Panc1 (cell line): ENCODE results near the gene SERPINF2. TPM values are rescaled to one million over a fixed set of nuclear protein-coding genes. Genes with fewer than 3 reads are reported as not detected.

Experiments used
- ATAC-seq: fragments of 200-7000 bp; cut with Tn5 transposase; 2 replicates; pipeline ENCODE4 v1.9.1; 2020; ENCODE audit warnings: mild to moderate bottlenecking, moderate library complexity
- BruUV-seq: library from RNA; stranded (reverse); fragments of 400-500 nt; replicated peaks from 2 replicates; lab custom pipeline; 2021; lab: Mats Ljungman, UMichigan
- CTCF ChIA-PET: fragments of 300-600 bp; sonication (Branson Sonifier 250); formaldehyde crosslinking; loops from one replicate; lab custom pipeline; 2022; ENCODE audit warnings: antibody characterized with exemption; lab: Charles Lee
- POLR2A ChIA-PET: fragments of 300-600 bp; sonication (Branson Sonifier 250); formaldehyde crosslinking; loops from one replicate; lab custom pipeline; 2022; ENCODE audit warnings: antibody characterized with exemption; lab: Charles Lee
- DNase-seq: peaks from one replicate; pipeline ENCODE4 v3.0.0-alpha.2; 2010; ENCODE audit warnings: low read depth, low spot score
- H3K27ac ChIP-seq: 2 replicates; pipeline ENCODE4 v1.5.1; 2011; ENCODE audit warnings: mild to moderate bottlenecking, low read length, inconsistent platforms
- H3K27me3 ChIP-seq: fragments of 200-500 bp; sonication (Bioruptor generic); 2 replicates; pipeline ENCODE4 v1.6.0; 2014; ENCODE audit warnings: low read length, inconsistent platforms; ENCODE audit not compliant: control insufficient read depth, insufficient read depth
- H3K36me3 ChIP-seq: fragments of 200-500 bp; sonication (Bioruptor generic); 2 replicates; pipeline ENCODE4 v1.5.1; 2014; ENCODE audit warnings: inconsistent platforms, mild to moderate bottlenecking, low read length, moderate library complexity; ENCODE audit not compliant: control insufficient read depth, insufficient read depth
- H3K4me1 ChIP-seq: 2 replicates; pipeline ENCODE4 v1.5.1; 2011; ENCODE audit warnings: inconsistent platforms, mild to moderate bottlenecking, low read length, moderate library complexity; ENCODE audit not compliant: control insufficient read depth, insufficient read depth
- H3K4me3 ChIP-seq, 2 experiments: 2 replicates each; pipeline ENCODE4 v1.5.1; 2011 to 2012; ENCODE audit warnings: low read depth in 2 of 2, low read length in 2 of 2, mild to moderate bottlenecking in 2 of 2, inconsistent platforms in 1 of 2, moderate library complexity in 1 of 2
- H3K9me3 ChIP-seq: fragments of 200-500 bp; sonication (Bioruptor generic); 2 replicates; pipeline ENCODE4 v1.5.1; 2014; ENCODE audit warnings: low read depth, mild to moderate bottlenecking, inconsistent platforms, low read length, moderate library complexity; ENCODE audit not compliant: control insufficient read depth, insufficient read depth
- POLR2AphosphoS5 ChIP-seq: IDR thresholded peaks from 2 replicates; pipeline ENCODE4 v1.6.1; 2012; ENCODE audit warnings: mild to moderate bottlenecking, low read depth, low read length, moderate library complexity
- SIN3A ChIP-seq: IDR thresholded peaks from 2 replicates; pipeline ENCODE4 v1.6.1; 2012; ENCODE audit warnings: low read depth, mild to moderate bottlenecking, low read length, moderate library complexity, borderline replicate concordance; ENCODE audit not compliant: insufficient read depth
- TCF7L2 ChIP-seq: IDR thresholded peaks from 2 replicates; pipeline ENCODE4 v1.6.1; 2011; ENCODE audit warnings: mild to moderate bottlenecking, low read depth, low read length, inconsistent platforms
- in situ Hi-C: cut with HindIII; loops from 2 replicates; pipeline ENCODE4 v1.10.0; 2016; ENCODE audit warnings: low sequenced_read_pairs, low pct_unique_long_range_greater_than_20kb
- intact Hi-C: fragments of 100-400 bp; cut with micrococcal nuclease; formaldehyde crosslinking; loops from one replicate; pipeline ENCODE4 v1.10.0; 2022; ENCODE audit not compliant: unreplicated experiment
- total RNA-seq: library from RNA; stranded (reverse); gene quantifications from one replicate; pipeline ENCODE4 v1.2.1, GENCODE V29; 2021; ENCODE audit not compliant: unreplicated experiment
- TF ChIP-seq, protein P1 (sequence below), 2 experiments: IDR thresholded peaks; 2 replicates each; pipeline ENCODE4 v1.6.1; 2011 to 2012; ENCODE audit warnings: low read depth in 2 of 2, control low read depth in 1 of 2, low read length in 1 of 2, mild to moderate bottlenecking in 1 of 2, moderate library complexity in 1 of 2; ENCODE audit not compliant: insufficient read depth in 1 of 2
- TF ChIP-seq, protein P2 (sequence below): fragments of 450-650 bp; IDR thresholded peaks from 2 replicates; pipeline ENCODE4 v1.5.1; 2017; ENCODE audit warnings: mild to moderate bottlenecking

The SERPINF2 gene
- total RNA-seq, 1 experiment from 2014 or later: 0.77 TPM

DNA sequence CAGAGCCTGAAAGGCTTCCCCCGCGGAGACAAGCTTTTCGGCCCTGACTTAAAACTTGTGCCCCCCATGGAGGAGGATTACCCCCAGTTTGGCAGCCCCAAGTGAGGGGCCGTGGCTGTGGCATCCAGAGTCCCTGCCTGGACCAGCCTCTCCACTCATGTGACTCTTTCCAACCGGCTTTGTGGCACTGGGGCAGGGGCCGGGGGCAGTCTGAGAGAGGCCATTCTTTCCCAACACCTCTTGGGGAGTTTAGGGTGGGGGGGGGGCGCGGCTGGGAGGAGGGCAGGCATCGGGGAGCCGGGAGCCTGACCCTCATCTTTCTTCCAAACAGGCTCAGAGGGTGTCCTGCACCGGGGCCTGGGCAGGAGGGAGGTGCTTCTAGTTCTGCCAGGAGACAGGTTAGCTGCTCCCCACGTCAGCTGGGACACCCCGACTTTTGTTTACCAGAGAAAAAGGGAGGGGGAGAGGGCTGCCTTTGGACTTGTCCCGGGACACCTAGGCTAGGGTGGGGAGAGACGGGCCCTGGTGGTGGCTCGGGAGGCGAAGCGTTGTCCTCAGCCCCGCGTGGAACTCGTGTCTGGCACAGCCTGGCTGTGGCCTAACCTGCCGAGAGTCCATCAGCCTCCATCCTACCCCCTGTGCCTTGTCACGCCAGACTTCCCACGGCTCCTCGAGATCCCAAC lies 11.9 kb downstream of the SERPINF2 start:
- CTCF ChIA-PET: no interaction called here
- H3K27ac ChIP-seq: no peak overlapping the region
- no TSS peak for BruUV-seq
- H3K36me3 ChIP-seq: no peaks in the 10 kb centered on the region
- intact Hi-C loops (no loop called here), in situ Hi-C loops (no loop called here)
- ATAC-seq: no peak
- H3K4me3 ChIP-seq: no peak overlapping the region
- no peaks in the 10 kb centered on the region for H3K9me3 ChIP-seq
- no peaks in the 10 kb centered on the region for H3K27me3 ChIP-seq
- POLR2A ChIA-PET: no interaction called here
- TF ChIP-seq POLR2AphosphoS5: no peak
- TF ChIP-seq SIN3A: no peak
- TF ChIP-seq, protein P1, sequence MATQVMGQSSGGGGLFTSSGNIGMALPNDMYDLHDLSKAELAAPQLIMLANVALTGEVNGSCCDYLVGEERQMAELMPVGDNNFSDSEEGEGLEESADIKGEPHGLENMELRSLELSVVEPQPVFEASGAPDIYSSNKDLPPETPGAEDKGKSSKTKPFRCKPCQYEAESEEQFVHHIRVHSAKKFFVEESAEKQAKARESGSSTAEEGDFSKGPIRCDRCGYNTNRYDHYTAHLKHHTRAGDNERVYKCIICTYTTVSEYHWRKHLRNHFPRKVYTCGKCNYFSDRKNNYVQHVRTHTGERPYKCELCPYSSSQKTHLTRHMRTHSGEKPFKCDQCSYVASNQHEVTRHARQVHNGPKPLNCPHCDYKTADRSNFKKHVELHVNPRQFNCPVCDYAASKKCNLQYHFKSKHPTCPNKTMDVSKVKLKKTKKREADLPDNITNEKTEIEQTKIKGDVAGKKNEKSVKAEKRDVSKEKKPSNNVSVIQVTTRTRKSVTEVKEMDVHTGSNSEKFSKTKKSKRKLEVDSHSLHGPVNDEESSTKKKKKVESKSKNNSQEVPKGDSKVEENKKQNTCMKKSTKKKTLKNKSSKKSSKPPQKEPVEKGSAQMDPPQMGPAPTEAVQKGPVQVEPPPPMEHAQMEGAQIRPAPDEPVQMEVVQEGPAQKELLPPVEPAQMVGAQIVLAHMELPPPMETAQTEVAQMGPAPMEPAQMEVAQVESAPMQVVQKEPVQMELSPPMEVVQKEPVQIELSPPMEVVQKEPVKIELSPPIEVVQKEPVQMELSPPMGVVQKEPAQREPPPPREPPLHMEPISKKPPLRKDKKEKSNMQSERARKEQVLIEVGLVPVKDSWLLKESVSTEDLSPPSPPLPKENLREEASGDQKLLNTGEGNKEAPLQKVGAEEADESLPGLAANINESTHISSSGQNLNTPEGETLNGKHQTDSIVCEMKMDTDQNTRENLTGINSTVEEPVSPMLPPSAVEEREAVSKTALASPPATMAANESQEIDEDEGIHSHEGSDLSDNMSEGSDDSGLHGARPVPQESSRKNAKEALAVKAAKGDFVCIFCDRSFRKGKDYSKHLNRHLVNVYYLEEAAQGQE (IDR thresholded peaks at IDR 0.05; ENCODE audit: insufficient read depth in 1 of 2, low read depth in 2 of 2, low read length in 1 of 2): no peak
- TF ChIP-seq, protein P2, sequence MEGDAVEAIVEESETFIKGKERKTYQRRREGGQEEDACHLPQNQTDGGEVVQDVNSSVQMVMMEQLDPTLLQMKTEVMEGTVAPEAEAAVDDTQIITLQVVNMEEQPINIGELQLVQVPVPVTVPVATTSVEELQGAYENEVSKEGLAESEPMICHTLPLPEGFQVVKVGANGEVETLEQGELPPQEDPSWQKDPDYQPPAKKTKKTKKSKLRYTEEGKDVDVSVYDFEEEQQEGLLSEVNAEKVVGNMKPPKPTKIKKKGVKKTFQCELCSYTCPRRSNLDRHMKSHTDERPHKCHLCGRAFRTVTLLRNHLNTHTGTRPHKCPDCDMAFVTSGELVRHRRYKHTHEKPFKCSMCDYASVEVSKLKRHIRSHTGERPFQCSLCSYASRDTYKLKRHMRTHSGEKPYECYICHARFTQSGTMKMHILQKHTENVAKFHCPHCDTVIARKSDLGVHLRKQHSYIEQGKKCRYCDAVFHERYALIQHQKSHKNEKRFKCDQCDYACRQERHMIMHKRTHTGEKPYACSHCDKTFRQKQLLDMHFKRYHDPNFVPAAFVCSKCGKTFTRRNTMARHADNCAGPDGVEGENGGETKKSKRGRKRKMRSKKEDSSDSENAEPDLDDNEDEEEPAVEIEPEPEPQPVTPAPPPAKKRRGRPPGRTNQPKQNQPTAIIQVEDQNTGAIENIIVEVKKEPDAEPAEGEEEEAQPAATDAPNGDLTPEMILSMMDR: no peak
- TF ChIP-seq TCF7L2: no peak
- DNase-seq: no peak
- peaks cover 5% of the 10 kb centered on the region; the same call in 1 of the 2 replicates for H3K4me1 ChIP-seq

DNA sequence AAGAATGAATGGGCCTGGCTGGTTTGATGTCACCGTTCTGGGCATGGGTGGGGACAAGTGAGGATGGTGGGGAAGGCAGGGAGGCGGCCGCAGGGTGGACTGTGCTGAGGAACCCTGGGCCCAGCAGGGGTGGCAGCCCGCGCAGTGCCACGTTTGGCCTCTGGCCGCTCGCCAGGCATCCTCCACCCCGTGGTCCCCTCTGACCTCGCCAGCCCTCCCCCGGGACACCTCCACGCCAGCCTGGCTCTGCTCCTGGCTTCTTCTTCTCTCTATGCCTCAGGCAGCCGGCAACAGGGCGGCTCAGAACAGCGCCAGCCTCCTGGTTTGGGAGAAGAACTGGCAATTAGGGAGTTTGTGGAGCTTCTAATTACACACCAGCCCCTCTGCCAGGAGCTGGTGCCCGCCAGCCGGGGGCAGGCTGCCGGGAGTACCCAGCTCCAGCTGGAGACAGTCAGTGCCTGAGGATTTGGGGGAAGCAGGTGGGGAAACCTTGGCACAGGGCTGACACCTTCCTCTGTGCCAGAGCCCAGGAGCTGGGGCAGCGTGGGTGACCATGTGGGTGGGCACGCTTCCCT lies 12.7 kb downstream of the SERPINF2 start:
- Histone ChIP-seq H3K27ac (no peak overlapping the region), H3K27me3 (no peaks in the 10 kb centered on the region), H3K9me3 (no peaks in the 10 kb centered on the region), H3K4me3 (no peak overlapping the region), H3K36me3 (no peaks in the 10 kb centered on the region), H3K4me1 (peaks cover 5% of the 10 kb centered on the region; the same call in 1 of the 2 replicates)
- intact Hi-C loops (no loop called here), in situ Hi-C loops (no loop called here)
- CTCF ChIA-PET: no interaction called here
- BruUV-seq: no TSS peak
- no peak for DNase-seq
- no peak for TF ChIP-seq SIN3A
- TF ChIP-seq, protein P1 (IDR thresholded peaks at IDR 0.05; ENCODE audit: insufficient read depth in 1 of 2, low read depth in 2 of 2, low read length in 1 of 2): no peak
- no peak for TF ChIP-seq POLR2AphosphoS5
- TF ChIP-seq, protein P2: no peak
- TF ChIP-seq TCF7L2: no peak
- POLR2A ChIA-PET: no interaction called here
- ATAC-seq: peak; percentile 31; the same call in 1 of the 2 replicates
